Occipital lobe (tissue), 2 donors: ENCODE results near the gene PAQR9. TPM values are rescaled to one million over a fixed set of nuclear protein-coding genes. Genes with fewer than 3 reads are reported as not detected.

Source experiments
- DNase-seq: peaks from one replicate; lab custom pipeline; 2025; lab: John Stamatoyannopoulos, UW
- total RNA-seq: library from RNA; depleted of rRNA; stranded (reverse); fragments of >200 nt; gene quantifications from one replicate; pipeline ENCODE4 v1.2.3, GENCODE V29; 2014

The PAQR9 gene
- total RNA-seq, 1 donor from 2014 or later, result 0.94 TPM

- DNase-seq, result no peak
Measured at GRCh38 chr3:142951794-142952193, 11.7 kb downstream of the PAQR9 start.

- DNase-seq, result no peak
Measured at GRCh38 chr3:142950972-142951371, 12.5 kb downstream of the PAQR9 start.

- no peak for DNase-seq
Measured at GRCh38 chr3:142947799-142948575, 15.5 kb downstream of the PAQR9 start.

GRCh38 chr3:142947352-142947751, 16.1 kb downstream of the PAQR9 start:
- DNase-seq, result no peak

- DNase-seq, result no peak
Measured at GRCh38 chr3:142946861-142947260, 16.6 kb downstream of the PAQR9 start.

GRCh38 chr3:142945023-142945422, 18.5 kb downstream of the PAQR9 start:
- no peak for DNase-seq

GRCh38 chr3:142944342-142944741, 19.1 kb downstream of the PAQR9 start:
- no peak for DNase-seq

- DNase-seq, result no peak
Measured at GRCh38 chr3:142943870-142944269, 19.6 kb downstream of the PAQR9 start.

- DNase-seq, result no peak
Measured at GRCh38 chr3:142943349-142943748, 20.1 kb downstream of the PAQR9 start.

GRCh38 chr3:142941373-142942123, 21.9 kb downstream of the PAQR9 start:
- no peak for DNase-seq

GRCh38 chr3:142940472-142940871, 23.0 kb downstream of the PAQR9 start:
- DNase-seq, result no peak

GRCh38 chr3:142940000-142940399, 23.5 kb downstream of the PAQR9 start:
- DNase-seq, result no peak

GRCh38 chr3:142935963-142936362, 27.5 kb downstream of the PAQR9 start:
- no peak for DNase-seq

GRCh38 chr3:142934887-142935269, 28.6 kb downstream of the PAQR9 start:
- DNase-seq, result no peak

- no peak for DNase-seq
Measured at GRCh38 chr3:142934128-142934886, 29.2 kb downstream of the PAQR9 start.

- DNase-seq, result no peak
Measured at GRCh38 chr3:142931222-142931621, 32.3 kb downstream of the PAQR9 start.

- DNase-seq, result no peak
Measured at GRCh38 chr3:142930463-142930862, 33.0 kb downstream of the PAQR9 start.

GRCh38 chr3:142929890-142930289, 33.6 kb downstream of the PAQR9 start:
- DNase-seq, result no peak

GRCh38 chr3:142929109-142929508, 34.4 kb downstream of the PAQR9 start:
- DNase-seq, result no peak

- DNase-seq, result no peak
Measured at GRCh38 chr3:142926368-142926944, 37.0 kb downstream of the PAQR9 start.

GRCh38 chr3:142925140-142925539, 38.3 kb downstream of the PAQR9 start:
- no peak for DNase-seq

GRCh38 chr3:142923694-142924093, 39.8 kb downstream of the PAQR9 start:
- no peak for DNase-seq
